ENCODE results near the gene NEAT1.

Gene NEAT1

DNA sequence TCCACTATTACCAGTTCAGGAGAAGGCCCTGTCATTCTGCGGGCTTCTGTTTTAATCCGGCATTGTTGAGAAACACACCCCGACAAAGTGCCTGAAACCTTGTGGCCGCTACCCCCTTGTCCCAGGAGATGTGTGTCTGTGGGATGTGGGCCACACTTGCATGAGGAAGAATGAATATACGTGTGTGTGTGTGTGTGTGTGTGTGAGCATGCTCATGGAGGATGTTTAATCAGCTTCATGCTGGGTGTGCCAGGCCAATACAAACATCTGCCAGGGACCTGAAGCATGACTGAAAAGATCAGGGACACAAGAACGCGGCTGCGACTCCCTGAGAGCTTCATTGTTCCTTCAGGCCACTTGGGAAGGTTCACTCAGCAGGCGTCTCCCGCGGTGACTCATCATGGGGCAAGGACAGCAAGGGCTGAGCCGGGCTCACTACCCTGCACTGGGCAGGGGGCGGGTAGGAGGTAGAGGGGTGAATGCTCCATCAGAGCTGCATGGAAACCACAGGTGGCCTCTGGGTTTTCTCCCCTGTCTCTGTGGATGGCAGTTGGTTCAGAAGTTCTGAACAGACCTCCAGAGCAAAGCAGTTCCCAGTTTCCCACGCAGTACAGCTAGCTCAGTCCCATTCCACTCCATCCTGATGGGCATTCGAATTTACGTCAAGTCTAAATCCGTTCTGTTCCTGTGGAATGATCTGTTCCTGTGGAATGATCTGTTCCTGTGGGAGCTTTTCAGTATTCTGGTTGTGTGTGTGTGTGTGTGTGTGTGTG, 69.2 kb downstream of the NEAT1 start:
- Mint-ChIP-seq H3K4me3 (no peak overlapping the region), H3K4me1 (ENCODE audit: low read depth) (peaks cover 49% of the 10 kb centered on the region), H3K27me3 (ENCODE audit: low read depth) (no peaks in the 10 kb centered on the region), H3K27ac (peak overlapping the region; percentile 92), H3K9me3 (no peaks in the 10 kb centered on the region), H3K36me3 (ENCODE audit: low read depth) (no peaks in the 10 kb centered on the region)

DNA sequence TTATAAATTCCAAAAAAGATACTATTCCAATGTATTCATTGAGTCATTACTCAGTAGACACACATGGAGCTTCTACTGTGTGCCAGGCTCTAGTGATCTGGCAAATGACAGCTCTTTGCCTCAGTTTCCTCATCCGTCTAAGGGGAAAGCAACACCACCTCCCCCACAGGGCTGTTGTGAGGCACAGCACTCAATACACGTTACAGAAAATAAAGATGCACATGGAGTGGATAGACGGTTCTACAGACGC, 69.7 kb downstream of the NEAT1 start:
- peak overlapping the region; percentile 92 for H3K27ac Mint-ChIP-seq
- H3K27me3 Mint-ChIP-seq (ENCODE audit: low read depth) = no peaks in the 10 kb centered on the region

DNA sequence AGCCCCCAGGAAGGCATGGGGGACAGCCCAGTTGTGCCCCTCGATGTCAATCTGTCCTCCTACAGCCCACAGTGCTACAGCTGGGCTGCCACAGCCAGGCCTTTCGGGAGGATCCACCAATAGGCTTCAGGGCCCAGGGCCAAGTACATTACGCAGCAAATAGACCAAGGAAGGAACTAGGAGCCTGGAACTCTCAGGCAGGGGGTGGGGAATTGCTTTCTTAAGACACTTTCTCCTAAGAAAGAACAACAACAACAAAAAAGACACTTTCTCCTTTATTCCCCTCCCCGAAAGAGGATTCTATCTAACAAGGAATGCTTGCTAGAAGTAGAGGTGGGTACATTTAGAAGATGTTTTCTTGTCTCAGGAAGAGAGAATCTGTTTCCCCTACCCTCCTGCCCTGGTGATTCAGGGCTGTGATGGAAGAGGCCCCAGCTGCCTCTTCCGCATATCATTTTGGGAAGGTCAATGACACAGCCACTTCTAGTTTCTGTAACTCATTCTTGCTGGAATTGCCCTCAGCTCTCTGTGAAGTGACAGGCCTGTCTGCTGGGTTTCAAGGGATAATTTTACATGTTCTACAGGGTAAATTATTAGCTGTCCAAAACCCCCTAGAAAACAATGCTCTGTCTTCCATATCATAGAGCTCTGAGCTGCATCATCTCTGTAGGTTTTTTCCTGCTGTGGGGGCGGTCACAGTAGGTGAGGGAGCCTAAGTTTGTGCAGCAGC, 70.2 kb downstream of the NEAT1 start:
- H3K27ac Mint-ChIP-seq = peak overlapping the region; percentile 92
- H3K36me3 Mint-ChIP-seq (ENCODE audit: low read depth) = no peaks in the 10 kb centered on the region
- H3K4me3 Mint-ChIP-seq = peak overlapping the region; percentile 59
- peaks cover 48% of the 10 kb centered on the region for H3K4me1 Mint-ChIP-seq (ENCODE audit: low read depth)
- no peaks in the 10 kb centered on the region for H3K9me3 Mint-ChIP-seq
- H3K27me3 Mint-ChIP-seq (ENCODE audit: low read depth) = no peaks in the 10 kb centered on the region

More for the DNA sequence above, 69.7 kb downstream of the NEAT1 start:
- H3K4me1 Mint-ChIP-seq (ENCODE audit: low read depth) = peaks cover 51% of the 10 kb centered on the region
- H3K4me3 Mint-ChIP-seq = peak overlapping the region; percentile 23
- H3K36me3 Mint-ChIP-seq (ENCODE audit: low read depth) = no peaks in the 10 kb centered on the region
- no peaks in the 10 kb centered on the region for H3K9me3 Mint-ChIP-seq

DNA sequence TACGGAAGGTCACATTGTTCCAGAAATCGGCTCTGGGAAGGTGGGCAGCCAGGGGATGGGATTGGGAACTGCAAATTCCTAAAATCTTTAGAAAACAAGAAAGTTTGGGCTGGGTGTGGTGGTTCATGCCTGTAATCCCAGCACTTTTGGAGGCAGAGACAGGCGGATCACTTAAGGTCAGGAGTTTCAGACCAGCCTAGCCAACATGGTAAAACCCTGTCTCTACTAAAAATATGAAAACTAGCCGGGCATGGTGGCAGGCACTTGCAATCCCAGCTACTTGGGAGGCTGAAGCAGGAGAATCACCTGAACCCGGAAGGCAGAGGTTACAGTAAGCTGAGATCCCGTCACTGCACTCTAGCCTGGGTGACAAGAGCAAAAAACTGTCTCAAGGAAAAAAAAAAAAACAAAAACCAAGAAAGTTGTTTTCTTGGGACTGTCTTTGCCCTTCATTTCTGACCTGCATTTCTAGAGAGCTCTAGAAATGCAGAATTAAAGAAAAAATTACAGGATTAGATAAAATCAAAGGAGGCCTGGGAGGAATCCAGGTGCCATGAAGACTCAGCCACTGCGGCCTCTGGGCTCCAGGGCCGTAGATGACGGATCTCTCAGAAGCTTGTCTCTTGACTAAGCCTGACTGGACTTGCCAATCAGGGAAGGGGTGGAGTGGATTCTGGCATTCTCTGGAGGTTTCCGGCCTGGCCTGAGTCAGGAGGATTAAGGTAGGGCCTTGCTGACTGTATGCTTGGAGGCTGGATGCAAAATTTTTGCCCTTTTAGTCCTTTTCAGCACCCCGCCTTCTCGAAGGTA, 71.0 kb downstream of the NEAT1 start:
- peaks cover 41% of the 10 kb centered on the region for H3K4me1 Mint-ChIP-seq (ENCODE audit: low read depth)
- no peaks in the 10 kb centered on the region for H3K36me3 Mint-ChIP-seq (ENCODE audit: low read depth)
- no peaks in the 10 kb centered on the region for H3K9me3 Mint-ChIP-seq
- peak overlapping the region; percentile 59 for H3K4me3 Mint-ChIP-seq
- H3K27ac Mint-ChIP-seq = peak overlapping the region; percentile 92
- no peaks in the 10 kb centered on the region for H3K27me3 Mint-ChIP-seq (ENCODE audit: low read depth)
